CD4-positive, alpha-beta T cell treated with Interleukin-15 for 1 hour (primary cell): ENCODE measurements around the gene CRTAP.
"Not testable (repeated sequence)": the region's sequence is repeated elsewhere in the genome, so short reads cannot be mapped to it uniquely, and the experiment has no call there.

ENCODE experiments used
- DNase-seq: peaks from one replicate; pipeline ENCODE4 v3.0.0-alpha.2; 2020

The CRTAP gene

DNA sequence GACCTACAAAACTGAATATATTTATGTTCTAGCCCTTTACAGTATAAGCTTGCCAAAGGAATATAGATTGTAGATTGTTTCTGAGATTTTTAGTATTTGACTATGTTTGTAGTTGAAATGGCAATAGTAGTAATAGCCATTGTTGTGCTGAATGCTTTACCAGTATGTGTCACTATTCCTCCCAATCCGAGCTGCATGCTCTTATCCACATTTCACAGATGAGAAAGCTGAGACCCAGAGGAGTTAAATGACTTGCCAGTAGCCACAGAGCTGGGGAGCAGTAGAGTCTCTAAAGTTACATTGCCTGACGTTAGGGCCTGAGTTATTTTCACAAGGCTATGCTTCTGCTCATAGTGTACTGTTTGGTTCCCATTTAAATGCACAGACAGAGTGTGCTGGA is 13.6 kb upstream of the CRTAP start:
- DNase-seq = no peak

DNA sequence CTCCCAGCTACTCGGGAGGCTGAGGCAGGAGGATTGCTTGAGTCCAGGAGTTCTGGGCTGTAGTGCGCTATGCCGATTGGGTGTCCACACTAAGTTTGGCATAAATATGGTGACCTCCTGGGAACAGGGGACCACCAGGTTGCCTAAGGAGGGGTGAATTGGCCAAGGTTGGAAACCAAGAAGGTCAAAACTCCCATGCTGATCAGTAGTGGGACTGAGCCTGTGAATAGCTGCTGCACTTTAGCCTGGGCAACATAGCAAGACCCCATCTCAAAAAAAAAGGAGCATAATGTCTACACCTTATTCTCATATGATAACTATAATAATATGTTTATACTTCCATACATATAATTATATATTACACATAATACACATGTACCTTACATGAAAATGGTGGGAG is 10.8 kb upstream of the CRTAP start:
- no peak for DNase-seq

DNA sequence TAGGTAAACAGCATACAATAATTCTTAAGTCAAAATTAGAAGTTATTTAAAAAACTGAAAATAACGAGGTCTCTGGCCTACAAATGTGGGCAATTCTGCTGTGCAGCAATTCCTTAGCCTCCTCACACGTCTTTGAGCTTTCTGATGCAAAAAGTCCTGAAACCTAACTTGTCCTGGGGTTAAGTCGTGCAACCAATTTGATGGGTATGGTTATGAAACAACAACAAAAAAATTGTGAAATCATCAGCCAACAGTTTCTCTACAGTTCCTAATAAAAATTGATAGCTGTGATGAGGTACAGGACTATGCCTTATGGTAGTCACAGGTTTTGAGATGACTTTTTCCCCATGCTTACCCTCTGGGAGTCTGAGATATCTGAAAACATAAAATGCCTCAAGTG is 10.3 kb upstream of the CRTAP start:
- DNase-seq = no peak

DNA sequence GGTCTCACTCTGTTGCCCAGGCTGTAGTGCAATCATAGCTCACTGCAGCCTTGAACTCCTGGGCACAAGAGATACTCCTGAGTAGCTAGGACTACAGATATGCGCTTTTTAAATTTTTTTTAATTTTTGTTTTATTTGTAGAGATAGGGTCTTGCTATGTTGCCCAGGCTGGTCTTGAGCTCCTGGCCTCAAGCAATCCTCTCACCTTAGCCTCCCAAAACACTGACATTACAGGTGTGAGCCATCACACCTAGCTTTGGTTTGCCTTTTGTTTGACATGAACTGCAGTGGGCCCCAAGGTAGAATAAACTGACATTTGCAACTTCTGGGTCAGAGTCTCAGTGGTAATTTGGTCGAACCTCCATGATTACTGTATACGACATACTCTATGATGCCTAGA is 9.0 kb upstream of the CRTAP start:
- DNase-seq = no peak

GRCh38 chr3:33105341-33105948 is 8.4 kb upstream of the CRTAP start:
- DNase-seq = no peak

GRCh38 chr3:33106854-33107253 is 7.0 kb upstream of the CRTAP start:
- DNase-seq = not testable (repeated sequence)

DNA sequence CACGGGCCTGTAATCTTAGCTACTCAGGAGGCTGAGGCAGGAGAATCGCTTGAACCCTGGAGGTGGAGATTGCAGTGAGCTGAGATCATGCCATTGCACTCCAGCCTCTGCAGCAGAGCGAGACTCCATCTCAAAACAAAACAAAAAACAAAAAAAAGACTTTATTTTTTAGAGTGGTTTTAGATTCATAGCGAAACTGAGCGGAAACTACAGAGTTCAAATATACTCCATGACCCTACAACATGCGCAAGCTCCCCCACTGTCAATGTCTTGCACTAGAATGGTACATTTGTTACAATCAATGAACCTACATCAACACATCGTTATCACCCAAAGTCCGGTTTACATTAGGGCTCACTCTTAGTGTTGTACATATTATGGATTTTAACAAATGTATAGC is 2.2 kb upstream of the CRTAP start:
- DNase-seq = no peak

- no peak for DNase-seq
Observed at GRCh38 chr3:33114622-33115023, 809 bp downstream of the CRTAP start.

GRCh38 chr3:33115024-33115768 is 1.4 kb downstream of the CRTAP start:
- peak; percentile 73 for DNase-seq

- DNase-seq = no peak
Observed at GRCh38 chr3:33117461-33117860, 3.6 kb downstream of the CRTAP start.

- no peak for DNase-seq
Observed at GRCh38 chr3:33119891-33120290, 6.1 kb downstream of the CRTAP start.

- no peak for DNase-seq
Observed at GRCh38 chr3:33122991-33123390, 9.2 kb downstream of the CRTAP start.

GRCh38 chr3:33124638-33125037 is 10.8 kb downstream of the CRTAP start:
- no peak for DNase-seq

- no peak for DNase-seq
Observed at GRCh38 chr3:33125840-33126239, 12.0 kb downstream of the CRTAP start.

DNA sequence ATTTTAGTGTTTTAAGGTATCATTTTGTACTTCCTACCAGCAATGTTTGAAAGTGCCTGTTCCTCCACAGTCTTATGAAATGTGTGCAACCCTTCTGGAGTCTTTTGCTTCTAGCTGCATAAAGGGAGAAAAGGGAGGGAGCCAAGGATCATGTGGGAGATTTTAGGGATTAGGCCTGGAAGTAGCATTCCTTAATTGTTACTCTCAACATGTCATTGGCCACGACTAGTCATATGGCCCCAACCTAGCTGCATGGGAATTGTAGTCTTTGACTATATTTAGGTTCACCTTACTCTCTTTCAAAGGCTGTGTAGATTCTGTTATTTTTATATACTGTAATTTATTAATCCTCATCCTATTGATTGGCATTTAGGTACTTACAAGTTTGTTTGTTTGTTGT is 14.9 kb downstream of the CRTAP start:
- DNase-seq = no peak

- no peak for DNase-seq
Observed at GRCh38 chr3:33130144-33130543, 16.3 kb downstream of the CRTAP start.

DNA sequence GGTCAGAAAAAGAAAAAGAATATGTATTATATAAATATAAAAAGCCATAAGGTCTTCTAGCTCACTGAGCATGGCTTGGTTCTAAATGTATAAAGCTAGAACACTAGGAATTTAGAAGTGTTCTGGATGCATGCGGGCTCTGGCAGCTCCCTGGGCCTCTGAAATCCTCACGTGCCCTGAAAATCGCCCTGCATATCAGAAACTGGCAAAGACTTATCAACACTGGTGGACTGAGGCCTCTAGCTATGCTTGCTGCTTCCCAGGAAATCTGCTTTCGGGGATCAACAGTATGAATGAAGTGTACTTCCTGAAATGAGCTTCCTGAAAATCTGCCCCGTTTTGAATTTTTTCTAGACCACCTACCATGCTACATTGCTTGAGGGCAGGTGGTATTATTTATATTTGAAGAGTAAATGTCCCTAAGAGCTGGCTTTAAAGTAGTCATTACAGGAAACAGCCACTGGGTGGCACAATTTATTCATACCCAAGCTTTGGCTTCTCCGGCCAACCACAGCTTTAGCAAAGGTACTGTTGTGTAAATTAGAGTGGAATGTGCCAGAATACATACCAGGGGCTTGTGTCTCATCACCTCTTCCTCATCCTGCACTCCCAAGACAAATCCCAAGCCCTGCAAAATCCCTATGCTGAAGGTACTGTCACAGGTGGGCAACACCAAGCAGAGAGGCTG is 17.7 kb downstream of the CRTAP start:
- DNase-seq = no peak

DNA sequence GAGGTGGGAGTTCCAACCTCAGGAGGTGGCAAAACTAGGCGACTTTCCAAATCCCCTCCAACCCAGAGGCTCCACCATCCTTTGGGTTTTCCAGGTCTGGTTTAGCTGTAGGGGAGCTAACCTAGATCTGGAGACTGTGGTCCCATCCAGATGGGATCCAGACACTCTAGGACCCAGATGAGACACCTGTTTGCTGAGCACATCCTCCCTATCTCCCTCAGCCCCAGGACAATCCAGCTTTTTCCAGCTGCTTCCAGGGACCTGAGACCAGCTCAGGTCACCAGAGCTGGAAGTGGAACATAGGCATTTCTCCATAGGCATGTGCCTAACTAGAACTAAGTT is 18.2 kb downstream of the CRTAP start:
- no peak for DNase-seq

GRCh38 chr3:33134026-33134625 is 20.3 kb downstream of the CRTAP start:
- no peak for DNase-seq

DNA sequence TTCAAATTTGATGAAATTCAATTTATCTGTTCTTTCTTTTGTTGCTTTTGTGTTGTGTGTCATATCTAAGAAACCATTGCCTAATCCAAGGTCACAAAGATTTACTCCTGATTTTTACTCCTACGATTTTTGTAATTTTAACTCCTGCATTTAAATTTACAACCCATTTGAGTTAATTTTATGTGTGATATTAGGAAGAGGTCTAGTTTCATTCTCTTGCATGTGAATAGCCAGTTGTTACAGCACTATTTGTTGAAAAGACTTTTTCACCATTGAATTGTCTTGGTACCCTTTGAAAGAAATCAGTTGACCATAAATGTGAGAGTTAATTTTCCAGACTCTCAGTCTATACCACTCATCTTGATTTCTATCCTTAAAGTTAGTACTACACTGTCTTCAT is 23.9 kb downstream of the CRTAP start:
- no peak for DNase-seq

DNA sequence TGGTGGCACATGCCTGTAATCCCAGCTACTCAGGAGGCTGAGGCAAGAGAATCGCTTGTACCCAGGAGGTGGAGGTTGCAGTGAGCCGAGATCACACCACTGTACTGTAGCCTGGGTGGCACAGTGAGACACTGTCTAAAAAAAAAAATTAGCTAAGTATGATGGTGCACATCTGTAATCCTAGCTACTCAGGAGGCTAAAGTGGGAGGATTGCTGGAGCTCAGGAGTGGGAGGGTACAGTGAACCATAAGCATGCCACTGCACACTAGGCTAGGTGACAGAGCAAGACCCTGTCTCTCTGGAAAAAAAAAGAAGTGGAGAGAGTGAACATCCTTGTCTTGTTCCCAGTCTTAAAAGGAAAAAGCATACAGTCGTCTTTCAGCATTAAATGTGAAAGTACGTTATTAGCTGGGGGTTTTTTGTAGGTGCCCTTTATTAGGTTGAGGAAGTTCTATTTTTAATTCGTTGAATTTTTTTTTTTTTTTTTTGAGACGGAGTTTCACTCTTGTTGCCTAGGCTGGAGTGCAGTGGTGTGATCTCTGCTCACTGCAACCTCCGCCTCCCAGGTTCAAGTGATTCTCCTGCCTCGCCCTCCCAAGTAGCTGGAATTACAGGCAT is 25.3 kb downstream of the CRTAP start:
- DNase-seq = not testable (repeated sequence)

GRCh38 chr3:33139996-33140395 is 26.2 kb downstream of the CRTAP start:
- no peak for DNase-seq

DNA sequence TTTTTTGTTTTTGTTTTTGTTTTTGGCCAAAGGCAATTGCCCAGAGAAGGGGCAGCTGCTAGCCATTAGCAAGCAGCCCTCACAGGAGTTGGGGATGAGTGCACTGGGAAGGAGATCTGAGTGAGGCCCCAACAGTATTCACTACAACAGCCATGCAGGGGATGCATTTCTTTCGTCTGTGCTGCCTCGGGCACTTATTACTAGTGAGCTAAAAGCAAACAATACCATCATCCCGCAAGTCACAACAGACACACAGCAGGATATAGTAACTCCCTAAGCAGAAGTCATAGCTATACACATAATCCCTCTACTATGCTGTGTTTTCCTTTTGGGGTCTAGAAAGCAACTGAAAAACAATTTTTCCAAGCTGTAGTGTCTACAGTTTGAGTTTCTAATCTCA is 27.2 kb downstream of the CRTAP start:
- no peak for DNase-seq

DNA sequence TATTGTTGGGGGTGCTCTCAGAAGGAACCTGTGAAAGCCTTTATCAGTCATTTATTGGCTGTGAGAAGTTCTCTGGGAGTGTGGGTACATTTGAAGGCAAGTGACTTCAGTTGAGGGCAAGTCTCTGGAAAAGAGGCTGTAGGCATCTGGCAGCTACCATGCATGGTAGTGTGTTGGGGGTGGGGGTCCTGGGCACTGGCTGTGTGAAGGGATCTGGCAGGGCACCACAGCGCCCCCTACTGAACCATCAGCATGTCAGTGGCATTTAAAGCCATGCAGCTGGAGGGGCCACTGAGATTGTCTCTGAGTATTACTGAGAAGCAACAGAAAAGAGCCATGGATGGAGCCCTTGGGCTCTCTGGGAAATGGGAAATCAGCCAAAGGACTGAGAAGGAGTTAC is 30.6 kb downstream of the CRTAP start:
- DNase-seq = no peak
